22Rv1 (cell line): Measurements from ENCODE around the gene ZNF837.

Experiments
- CTCF ChIP-seq: fragments of 450-650 bp; IDR thresholded peaks from 2 replicates; pipeline ENCODE4 v1.5.1; 2017; ENCODE audit warnings: mild to moderate bottlenecking
- ZFX ChIP-seq: fragments of 450-650 bp; IDR thresholded peaks from 2 replicates; pipeline ENCODE4 v1.6.1; 2017; ENCODE audit warnings: antibody characterized with exemption, borderline replicate concordance

GRCh38 chr19:58332697-58333096, 48.1 kb downstream of the ZNF837 start:
- TF ChIP-seq CTCF (no peak), ZFX (no peak)
